Body of pancreas (tissue), 4 donors: ENCODE measurements around the gene PKNOX2. TPM values are rescaled to one million over a fixed set of nuclear protein-coding genes. Genes with fewer than 3 reads are reported as not detected.

Source experiments
- ATAC-seq: fragments of 150-250 bp; one replicate; pipeline ENCODE4 v1.9.1; 2016
- DNase-seq, 4 donors: peaks; one replicate each; pipeline ENCODE4 v3.0.0-alpha.2; 2019
- H3K27ac ChIP-seq, 4 donors: fragments of 200-600 bp; sonication (generic); 1 replicate in 3 of 4; 2 replicates in 1 of 4; pipeline versions ENCODE4 v1.5.1 to v1.6.1; 2016 to 2019; ENCODE audit warnings: mild to moderate bottlenecking in 1 of 4, mixed read lengths in 1 of 4, moderate library complexity in 1 of 4
- H3K27me3 ChIP-seq, 2 donors: fragments of 200-600 bp; sonication (generic); one replicate each; pipeline ENCODE4 v1.6.0; 2016; ENCODE audit warnings: mild to moderate bottlenecking in 1 of 2
- H3K36me3 ChIP-seq, 2 donors: fragments of 200-600 bp; sonication (generic); replicated peaks in 1 of 2; 2 replicates each; pipeline ENCODE4 v1.5.1; 2016; ENCODE audit warnings: low read depth in 2 of 2; ENCODE audit not compliant: insufficient read depth in 1 of 2
- H3K4me1 ChIP-seq: fragments of 200-600 bp; sonication (generic); one replicate; pipeline ENCODE4 v1.6.0; 2016
- H3K4me3 ChIP-seq, 2 donors: fragments of 200-600 bp; sonication (generic); 1 replicate in 1 of 2; 2 replicates in 1 of 2; pipeline ENCODE4 v1.5.1; 2016 to 2019
- H3K9me3 ChIP-seq, 3 donors: fragments of 200-600 bp; sonication (generic); 1 replicate in 2 of 3; 2 replicates in 1 of 3; pipeline ENCODE4 v1.5.1; 2016
- POLR2A ChIP-seq, 3 donors: fragments of 450-650 bp; IDR thresholded peaks; one replicate each; pipeline ENCODE4 v1.6.1; 2016; ENCODE audit warnings: antibody characterized with exemption in 3 of 3, mild to moderate bottlenecking in 2 of 3
- WGBS, 2 donors: methylation state at CpG; one replicate each; pipeline ENCODE4 v1.1.5; 2017; 5-methylcytosine and 5-hydroxymethylcytosine counted together
- intact Hi-C: fragments of 100-400 bp; cut with DNase I; formaldehyde crosslinking; loops from one replicate; pipeline ENCODE4 v1.15.1; 2023
- total RNA-seq, 2 donors: library from RNA; depleted of rRNA; stranded (reverse); fragments of >200 nt; gene quantifications; one replicate each; pipeline ENCODE4 v1.1.0, GENCODE V29; 2016
- TF ChIP-seq, protein P1 (sequence below), 7 experiments: fragments of 450-650 bp in 4 of 7; fragments of 200-600 bp in 3 of 7; sonication (generic) in 3 of 7; IDR thresholded peaks; one replicate each; pipeline ENCODE4 v1.5.1; 2016 to 2019; ENCODE audit warnings: antibody characterized with exemption in 7 of 7

PKNOX2 gene
- total RNA-seq, 2 donors from 2014 or later, result 4.2 to 4.9 TPM

GRCh38 chr11:125228993-125229392 lies 64.4 kb downstream of the PKNOX2 start:
- Histone ChIP-seq H3K4me1 (peaks cover 4% of the 10 kb centered on the region), H3K27ac (no peak overlapping the region), H3K27me3 (no peaks in the 10 kb centered on the region), H3K4me3 (no peak overlapping the region), H3K36me3 (no peaks in the 10 kb centered on the region), H3K9me3 (no peaks in the 10 kb centered on the region)
- DNase-seq (peak in 1 of 4 donors; percentile 31), ATAC-seq (no peak)
- 56 to 72% methylated on average over 9 of the region's 9 CpGs for WGBS, 2 donors
- intact Hi-C loops, result no loop called here
- TF ChIP-seq, protein P1, sequence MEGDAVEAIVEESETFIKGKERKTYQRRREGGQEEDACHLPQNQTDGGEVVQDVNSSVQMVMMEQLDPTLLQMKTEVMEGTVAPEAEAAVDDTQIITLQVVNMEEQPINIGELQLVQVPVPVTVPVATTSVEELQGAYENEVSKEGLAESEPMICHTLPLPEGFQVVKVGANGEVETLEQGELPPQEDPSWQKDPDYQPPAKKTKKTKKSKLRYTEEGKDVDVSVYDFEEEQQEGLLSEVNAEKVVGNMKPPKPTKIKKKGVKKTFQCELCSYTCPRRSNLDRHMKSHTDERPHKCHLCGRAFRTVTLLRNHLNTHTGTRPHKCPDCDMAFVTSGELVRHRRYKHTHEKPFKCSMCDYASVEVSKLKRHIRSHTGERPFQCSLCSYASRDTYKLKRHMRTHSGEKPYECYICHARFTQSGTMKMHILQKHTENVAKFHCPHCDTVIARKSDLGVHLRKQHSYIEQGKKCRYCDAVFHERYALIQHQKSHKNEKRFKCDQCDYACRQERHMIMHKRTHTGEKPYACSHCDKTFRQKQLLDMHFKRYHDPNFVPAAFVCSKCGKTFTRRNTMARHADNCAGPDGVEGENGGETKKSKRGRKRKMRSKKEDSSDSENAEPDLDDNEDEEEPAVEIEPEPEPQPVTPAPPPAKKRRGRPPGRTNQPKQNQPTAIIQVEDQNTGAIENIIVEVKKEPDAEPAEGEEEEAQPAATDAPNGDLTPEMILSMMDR (IDR thresholded peaks at IDR 0.05), result no peak

GRCh38 chr11:125229916-125230315 lies 65.4 kb downstream of the PKNOX2 start:
- 93 to 100% methylated on average over 1 to 2 of the region's 2 CpGs for WGBS, 2 donors
- ATAC-seq (no peak), DNase-seq (no peak)
- H3K27me3 ChIP-seq, result no peaks in the 10 kb centered on the region
- no peak for TF ChIP-seq POLR2A (IDR thresholded peaks at IDR 0.05)
- TF ChIP-seq, protein P1 (IDR thresholded peaks at IDR 0.05), result no peak
- no peak overlapping the region for H3K27ac ChIP-seq
- no peaks in the 10 kb centered on the region for H3K4me1 ChIP-seq
- intact Hi-C loops, result no loop called here
- H3K9me3 ChIP-seq, result no peaks in the 10 kb centered on the region
- no peak overlapping the region for H3K4me3 ChIP-seq
- no peaks in the 10 kb centered on the region for H3K36me3 ChIP-seq

- H3K4me1 ChIP-seq, result no peaks in the 10 kb centered on the region
- TF ChIP-seq, protein P1 (IDR thresholded peaks at IDR 0.05), result no peak
- no peak for TF ChIP-seq POLR2A (IDR thresholded peaks at IDR 0.05)
- no peaks in the 10 kb centered on the region for H3K9me3 ChIP-seq
- intact Hi-C loops, result no loop called here
- DNase-seq, result no peak
- 71 to 73% methylated on average over 1 of the region's 1 CpG for WGBS, 2 donors
- no peak overlapping the region for H3K27ac ChIP-seq
- no peak overlapping the region for H3K4me3 ChIP-seq
- no peak for ATAC-seq
- H3K27me3 ChIP-seq, result no peaks in the 10 kb centered on the region
- no peaks in the 10 kb centered on the region for H3K36me3 ChIP-seq
These were observed 68.6 kb downstream of the PKNOX2 start for GRCh38 chr11:125233116-125233515.

- Histone ChIP-seq H3K4me3 (no peak overlapping the region), H3K27me3 (no peaks in the 10 kb centered on the region), H3K36me3 (no peaks in the 10 kb centered on the region), H3K4me1 (no peaks in the 10 kb centered on the region), H3K27ac (no peak overlapping the region), H3K9me3 (no peaks in the 10 kb centered on the region)
- intact Hi-C loops, result no loop called here
- TF ChIP-seq POLR2A (IDR thresholded peaks at IDR 0.05), result no peak
- TF ChIP-seq, protein P1 (IDR thresholded peaks at IDR 0.05), result no peak
- DNase-seq (no peak), ATAC-seq (no peak)
- WGBS, 2 donors, result 77% methylated on average over 8 of the region's 8 CpGs
These were observed 69.3 kb downstream of the PKNOX2 start for GRCh38 chr11:125233736-125234275.

DNA sequence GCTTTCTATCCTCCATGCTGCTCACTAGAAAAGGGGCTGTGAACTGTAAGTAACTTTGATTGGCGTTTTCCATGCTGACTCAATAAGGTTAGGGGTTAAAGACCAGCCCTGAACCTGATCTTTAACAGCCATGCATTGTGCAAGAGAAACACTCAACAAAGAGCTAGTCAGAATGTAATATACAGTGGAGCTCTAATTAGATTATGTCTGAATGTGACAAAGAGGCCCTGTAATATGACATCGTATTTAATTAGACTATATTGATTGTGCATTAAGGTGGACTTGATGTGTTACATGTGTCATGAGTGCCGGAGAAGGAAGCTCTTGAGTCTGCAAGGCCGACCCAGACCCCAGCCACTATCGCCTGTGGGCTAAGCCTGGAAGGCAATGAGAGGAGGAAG lies 70.5 kb downstream of the PKNOX2 start:
- WGBS, 2 donors, result 61 to 83% methylated on average over 5 of the region's 5 CpGs
- H3K36me3 ChIP-seq, result no peaks in the 10 kb centered on the region
- TF ChIP-seq, protein P1 (IDR thresholded peaks at IDR 0.05), result no peak
- no peak for TF ChIP-seq POLR2A (IDR thresholded peaks at IDR 0.05)

More for the DNA sequence above, 70.5 kb downstream of the PKNOX2 start:
- DNase-seq, result no peak
- no peak overlapping the region for H3K4me3 ChIP-seq
- H3K4me1 ChIP-seq, result no peaks in the 10 kb centered on the region
- ATAC-seq, result no peak
- no peaks in the 10 kb centered on the region for H3K9me3 ChIP-seq
- intact Hi-C loops, result no loop called here
- no peak overlapping the region for H3K27ac ChIP-seq
- H3K27me3 ChIP-seq, result no peaks in the 10 kb centered on the region
